HG03045 (cell line): ENCODE results near the gene YIF1A.
"Not testable (repeated sequence)": the region's sequence is repeated elsewhere in the genome, so short reads cannot be mapped to it uniquely, and the experiment has no call there.

Experiments
- ATAC-seq: cut with Tn5 transposase; IDR thresholded peaks from one replicate; pipeline ENCODE4 v1.9.1; 2021; ENCODE audit warnings: mild to moderate bottlenecking, moderate library complexity; ENCODE audit not compliant: unreplicated experiment

Gene YIF1A

GRCh38 chr11:66311965-66312548, 23.1 kb upstream of the YIF1A start:
- peak; percentile 66 for ATAC-seq

GRCh38 chr11:66311470-66311964, 22.6 kb upstream of the YIF1A start:
- no peak for ATAC-seq

- ATAC-seq, result not testable (repeated sequence)
Measured at GRCh38 chr11:66310803-66311440, 22.0 kb upstream of the YIF1A start.

GRCh38 chr11:66310324-66310723, 21.4 kb upstream of the YIF1A start:
- ATAC-seq, result no peak

- ATAC-seq, result no peak
Measured at GRCh38 chr11:66309475-66309874, 20.5 kb upstream of the YIF1A start.

GRCh38 chr11:66302656-66303055, 13.7 kb upstream of the YIF1A start:
- ATAC-seq, result no peak

GRCh38 chr11:66299186-66299585, 10.2 kb upstream of the YIF1A start:
- ATAC-seq, result no peak

- no peak for ATAC-seq
Measured at GRCh38 chr11:66297610-66298009, 8.7 kb upstream of the YIF1A start.

- ATAC-seq, result no peak
Measured at GRCh38 chr11:66294626-66295620, 6.0 kb upstream of the YIF1A start.

- ATAC-seq, result no peak
Measured at GRCh38 chr11:66293777-66294625, 5.1 kb upstream of the YIF1A start.

- no peak for ATAC-seq
Measured at GRCh38 chr11:66293352-66293751, 4.4 kb upstream of the YIF1A start.

GRCh38 chr11:66292543-66293332, 3.8 kb upstream of the YIF1A start:
- no peak for ATAC-seq

- no peak for ATAC-seq
Measured at GRCh38 chr11:66291706-66292542, 3.0 kb upstream of the YIF1A start, which contains the start of gene TMEM151A. TSS of gene TMEM151A (plus strand) at chr11:66291894. CDS start at chr11:66292014, 120 bp downstream.

GRCh38 chr11:66291303-66291705, 2.4 kb upstream of the YIF1A start:
- ATAC-seq, result no peak

GRCh38 chr11:66290330-66290621, 1.3 kb upstream of the YIF1A start:
- ATAC-seq, result no peak

GRCh38 chr11:66289548-66290329, 796 bp upstream of the YIF1A start:
- ATAC-seq, result peak; percentile 26

- no peak for ATAC-seq
Measured at GRCh38 chr11:66287889-66288670, 863 bp downstream of the YIF1A start.
